ENCODE results near the gene BRINP3. TPM values are rescaled to one million over a fixed set of nuclear protein-coding genes. Genes with fewer than 3 reads are reported as not detected.

Gene BRINP3
- total and polyA plus RNA-seq, 12 donors: 0.08 to 1.7 (median 0.30) TPM; not detected in 5

GRCh38 chr1:190472494-190472893 lies 5.2 kb downstream of the BRINP3 start:
- 82 to 88% methylated on average over 1 of the region's 1 CpG for WGBS, 2 donors
- Histone ChIP-seq H3K27me3 (peaks cover 0 to 45% (median 30%) of the 10 kb centered on the region in 7 donors), H3K9me3 (no peaks in the 10 kb centered on the region), H3K27ac (no peak overlapping the region), H3K4me3 (no peak overlapping the region), H3K4me1 (peaks cover 0 to 6% (median 0%) of the 10 kb centered on the region in 9 donors), H3K36me3 (no peaks in the 10 kb centered on the region)
- intact Hi-C loops (cut with DNase I): no loop called here
- no peak for TF ChIP-seq CTCF (IDR thresholded peaks at IDR 0.05)
- ATAC-seq: no peak
- no peak for DNase-seq

- intact Hi-C loops (cut with DNase I): no loop called here
- no peaks in the 10 kb centered on the region for H3K36me3 ChIP-seq
- H3K27me3 ChIP-seq: peaks cover 0 to 40% (median 25%) of the 10 kb centered on the region in 7 donors
- ATAC-seq (no peak), DNase-seq (no peak)
- no peak overlapping the region for H3K4me3 ChIP-seq
- no peaks in the 10 kb centered on the region for H3K9me3 ChIP-seq
- TF ChIP-seq CTCF (IDR thresholded peaks at IDR 0.05): no peak
- 72 to 79% methylated on average over 2 of the region's 2 CpGs for whole genome bisulfite sequencing, 2 donors
- peaks cover 0 to 6% (median 0%) of the 10 kb centered on the region in 9 donors for H3K4me1 ChIP-seq
- no peak overlapping the region for H3K27ac ChIP-seq
Observed at GRCh38 chr1:190472042-190472441, 5.6 kb downstream of the BRINP3 start.

GRCh38 chr1:190464690-190465089 lies 13.0 kb downstream of the BRINP3 start:
- Histone ChIP-seq H3K9me3 (peaks cover 0 to 4% (median 0%) of the 10 kb centered on the region in 11 donors), H3K36me3 (no peaks in the 10 kb centered on the region), H3K27me3 (no peaks in the 10 kb centered on the region), H3K27ac (no peak overlapping the region), H3K4me1 (no peaks in the 10 kb centered on the region), H3K4me3 (no peak overlapping the region)
- ATAC-seq: no peak
- intact Hi-C loops (cut with DNase I): no loop called here
- 54 to 69% methylated on average over 2 of the region's 2 CpGs for WGBS, 2 donors
- no peak for DNase-seq
- TF ChIP-seq CTCF (IDR thresholded peaks at IDR 0.05): no peak

GRCh38 chr1:190456129-190456528 lies 21.5 kb downstream of the BRINP3 start:
- TF ChIP-seq CTCF (IDR thresholded peaks at IDR 0.05): no peak
- Histone ChIP-seq H3K36me3 (no peaks in the 10 kb centered on the region), H3K27me3 (peaks cover 0 to 2% (median 0%) of the 10 kb centered on the region in 7 donors), H3K9me3 (no peaks in the 10 kb centered on the region), H3K4me1 (no peaks in the 10 kb centered on the region), H3K4me3 (no peak overlapping the region), H3K27ac (no peak overlapping the region)
- intact Hi-C loops (cut with DNase I): no loop called here
- no peak for ATAC-seq
- no peak for DNase-seq
- 76 to 88% methylated on average over 3 of the region's 3 CpGs for WGBS, 2 donors
